22Rv1 (cell line): Measurements from ENCODE around the gene CRB1.

Experiments used
- ZFX ChIP-seq: fragments of 450-650 bp; IDR thresholded peaks from 2 replicates; pipeline ENCODE4 v1.6.1; 2017; ENCODE audit warnings: antibody characterized with exemption, borderline replicate concordance
- TF ChIP-seq, protein P1 (sequence below): fragments of 450-650 bp; IDR thresholded peaks from 2 replicates; pipeline ENCODE4 v1.5.1; 2017; ENCODE audit warnings: mild to moderate bottlenecking

DNA sequence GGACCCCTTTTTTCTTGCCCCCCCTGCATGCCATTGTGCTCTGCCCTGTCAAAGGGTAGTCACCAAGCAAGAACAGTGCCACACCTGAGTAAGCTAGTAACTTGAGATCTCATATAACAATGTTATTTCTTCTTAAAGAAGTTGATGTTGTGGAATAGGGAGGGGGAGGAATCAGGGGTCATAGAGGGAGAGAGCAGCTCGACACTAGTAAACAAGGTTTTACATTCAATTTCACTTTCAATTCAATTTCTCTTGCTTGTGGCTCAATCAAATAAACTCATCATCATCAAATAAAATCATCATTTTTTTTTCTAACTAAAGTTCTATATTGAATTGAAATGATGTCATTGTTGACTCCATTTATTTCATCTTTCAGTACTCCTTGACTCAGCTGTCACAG lies 106.4 kb downstream of the CRB1 start:
- TF ChIP-seq, protein P1, sequence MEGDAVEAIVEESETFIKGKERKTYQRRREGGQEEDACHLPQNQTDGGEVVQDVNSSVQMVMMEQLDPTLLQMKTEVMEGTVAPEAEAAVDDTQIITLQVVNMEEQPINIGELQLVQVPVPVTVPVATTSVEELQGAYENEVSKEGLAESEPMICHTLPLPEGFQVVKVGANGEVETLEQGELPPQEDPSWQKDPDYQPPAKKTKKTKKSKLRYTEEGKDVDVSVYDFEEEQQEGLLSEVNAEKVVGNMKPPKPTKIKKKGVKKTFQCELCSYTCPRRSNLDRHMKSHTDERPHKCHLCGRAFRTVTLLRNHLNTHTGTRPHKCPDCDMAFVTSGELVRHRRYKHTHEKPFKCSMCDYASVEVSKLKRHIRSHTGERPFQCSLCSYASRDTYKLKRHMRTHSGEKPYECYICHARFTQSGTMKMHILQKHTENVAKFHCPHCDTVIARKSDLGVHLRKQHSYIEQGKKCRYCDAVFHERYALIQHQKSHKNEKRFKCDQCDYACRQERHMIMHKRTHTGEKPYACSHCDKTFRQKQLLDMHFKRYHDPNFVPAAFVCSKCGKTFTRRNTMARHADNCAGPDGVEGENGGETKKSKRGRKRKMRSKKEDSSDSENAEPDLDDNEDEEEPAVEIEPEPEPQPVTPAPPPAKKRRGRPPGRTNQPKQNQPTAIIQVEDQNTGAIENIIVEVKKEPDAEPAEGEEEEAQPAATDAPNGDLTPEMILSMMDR: no peak
- no peak for TF ChIP-seq ZFX
